ENCODE results near the gene NEURL1B.

The NEURL1B gene

DNA sequence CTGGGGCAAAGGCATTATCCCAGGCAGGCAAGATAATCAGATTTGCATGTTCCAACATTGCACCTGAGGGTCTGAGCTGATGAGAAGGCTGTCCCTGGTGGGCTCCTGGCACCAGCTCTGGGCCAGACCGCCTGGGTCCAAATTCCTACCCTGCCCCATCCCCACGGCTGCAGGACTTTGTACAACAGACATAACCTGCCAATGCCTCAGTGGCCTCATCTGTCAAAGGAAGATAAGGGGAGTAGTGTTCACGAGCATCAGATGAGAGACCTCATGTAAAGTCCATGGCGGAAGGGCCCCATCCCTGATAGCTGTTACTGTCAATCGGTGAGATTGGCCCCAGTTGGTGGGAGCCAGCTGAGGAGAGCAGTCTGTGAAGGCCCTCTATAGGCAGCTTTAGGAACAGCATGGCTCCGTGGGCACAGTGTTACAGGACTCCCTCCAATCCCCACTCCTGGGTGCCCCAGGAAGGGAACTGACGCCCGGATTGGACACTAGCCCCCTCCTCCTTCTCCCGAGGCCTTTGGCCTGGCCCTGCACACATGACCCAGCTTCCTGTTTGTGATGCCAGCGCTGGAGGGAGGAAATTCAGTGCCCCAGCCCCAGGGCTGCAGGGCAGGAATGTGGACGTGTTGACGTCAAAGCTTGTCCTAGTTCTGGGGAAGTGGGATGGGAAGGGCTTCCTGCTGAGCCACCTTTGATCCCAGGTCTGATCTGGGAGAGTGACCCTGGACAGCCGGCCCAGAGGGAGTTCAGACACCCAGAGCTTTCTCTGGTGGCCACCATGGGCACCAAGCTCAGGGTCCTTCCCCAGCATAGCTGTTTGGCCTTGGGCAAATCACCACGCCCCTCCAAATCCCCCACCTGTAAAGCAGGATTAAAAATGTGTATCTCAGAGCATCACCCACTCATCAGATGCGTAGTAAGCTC is 73.7 kb downstream of the NEURL1B start:
- DNase-seq (ENCODE audit: low read depth) = peak; percentile 62

DNA sequence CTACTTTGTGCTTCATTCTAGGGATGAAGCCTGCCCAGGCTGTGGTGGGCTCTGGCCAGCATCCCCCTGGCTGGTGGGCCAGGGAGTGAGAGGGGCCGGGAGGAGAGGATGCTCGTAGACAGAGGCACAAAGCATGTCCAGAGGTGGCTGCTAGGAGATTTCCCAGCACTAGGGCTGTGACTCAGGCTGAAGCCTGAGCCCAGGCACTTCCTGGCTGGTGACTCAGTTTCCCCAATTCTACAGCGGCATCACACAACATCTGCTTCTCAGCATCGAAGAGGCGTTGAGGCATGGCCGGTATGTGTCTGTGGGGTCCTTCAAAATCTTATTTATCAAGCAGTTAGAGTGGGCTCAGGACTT is 74.3 kb downstream of the NEURL1B start:
- peak; percentile 20 for DNase-seq (ENCODE audit: low read depth)

DNA sequence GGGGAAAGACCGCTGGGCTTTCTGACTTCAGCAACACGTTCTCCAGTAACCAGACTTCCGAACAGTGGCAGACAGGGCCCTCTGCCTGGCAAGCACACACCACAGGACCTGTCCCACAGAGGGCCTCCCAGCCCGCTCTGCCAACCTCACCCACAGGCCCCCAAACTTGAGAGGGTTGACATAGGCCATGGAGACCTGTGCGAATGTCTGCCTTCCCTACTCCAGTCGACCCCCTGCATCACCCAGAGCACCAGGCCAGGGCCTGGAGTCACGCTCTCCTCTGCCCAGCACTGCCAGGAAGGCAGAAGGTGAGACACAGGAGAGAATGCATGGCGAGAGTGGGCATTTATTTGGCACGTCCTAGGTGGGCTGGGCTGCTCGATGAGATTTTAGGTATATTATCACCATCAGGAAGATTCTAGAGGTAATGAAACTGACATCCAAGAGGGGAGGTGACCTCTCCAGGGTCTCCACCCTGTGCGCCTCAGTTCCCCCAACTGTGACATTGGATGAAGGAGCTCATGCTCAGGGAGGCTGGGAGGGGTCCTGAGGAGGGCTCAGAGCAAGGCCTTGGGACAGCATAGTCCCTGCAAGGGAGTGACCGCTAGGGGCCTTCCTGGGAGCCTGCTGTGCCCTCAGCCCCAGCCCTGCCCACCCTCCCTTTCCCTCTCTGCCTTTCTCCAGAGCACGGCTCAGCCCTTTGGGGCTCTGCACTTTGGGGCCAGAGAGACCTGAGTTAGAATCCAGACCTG is 75.0 kb downstream of the NEURL1B start:
- no peak for DNase-seq (ENCODE audit: low read depth)

DNA sequence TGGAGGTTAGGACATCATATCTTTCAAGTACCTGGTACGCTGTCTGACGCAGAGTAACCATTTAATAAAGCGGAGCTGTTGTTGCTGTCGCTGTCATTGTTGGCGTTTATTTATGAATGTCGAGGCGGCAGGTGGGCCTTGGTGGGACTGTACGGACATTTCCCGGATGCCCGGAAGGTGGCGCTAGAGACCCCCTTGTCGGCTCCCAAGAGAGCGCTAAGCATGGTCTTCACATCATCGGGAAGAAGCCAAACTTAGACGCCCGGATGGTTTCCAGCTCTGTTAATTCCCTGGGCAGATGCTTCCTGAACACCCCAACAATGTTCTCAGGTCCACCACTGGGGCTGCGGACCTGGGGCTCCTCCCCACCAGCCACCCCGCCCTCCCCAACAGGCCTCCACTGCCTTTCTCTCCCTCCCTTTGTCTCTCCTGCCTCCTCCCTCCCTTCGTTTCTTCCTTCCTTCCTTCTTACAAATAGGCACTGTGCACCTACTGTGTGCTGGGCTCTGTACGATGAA is 75.8 kb downstream of the NEURL1B start:
- peak; percentile 85 for DNase-seq (ENCODE audit: low read depth)

DNA sequence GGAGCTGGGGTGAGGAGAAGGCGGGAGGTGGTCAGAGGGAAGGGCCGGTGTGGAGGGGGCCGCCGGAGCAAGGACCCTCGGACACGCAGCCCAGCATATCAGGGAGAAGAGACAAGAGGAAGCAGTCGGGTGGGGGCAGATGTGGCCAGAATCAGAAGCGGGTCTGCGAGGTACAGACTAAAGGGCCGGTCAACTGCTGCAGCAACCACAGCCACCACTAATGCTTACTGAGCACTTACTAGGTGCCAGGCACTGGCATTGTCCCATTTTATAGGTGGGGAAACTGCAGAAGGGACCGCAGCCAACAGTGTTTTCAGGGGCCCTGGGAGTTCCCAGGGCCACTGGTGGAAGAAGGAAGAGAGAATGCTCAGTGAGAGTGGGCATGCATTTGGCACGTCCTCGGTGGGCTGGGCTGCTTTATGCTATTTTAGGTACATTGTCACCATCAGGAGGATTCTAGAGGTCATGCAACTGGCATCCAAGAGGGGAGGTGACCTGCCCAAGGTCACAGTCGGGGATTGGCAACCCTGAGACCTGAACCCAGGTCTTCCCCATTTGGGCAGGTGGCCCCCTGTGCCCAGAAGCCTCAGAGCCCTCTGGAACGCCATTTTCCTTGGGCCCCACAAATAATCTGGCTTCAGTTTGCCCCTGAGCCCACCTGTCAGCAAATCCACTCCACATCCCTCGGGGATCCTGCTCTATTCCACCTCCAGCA is 76.6 kb downstream of the NEURL1B start:
- no peak for DNase-seq (ENCODE audit: low read depth)

DNA sequence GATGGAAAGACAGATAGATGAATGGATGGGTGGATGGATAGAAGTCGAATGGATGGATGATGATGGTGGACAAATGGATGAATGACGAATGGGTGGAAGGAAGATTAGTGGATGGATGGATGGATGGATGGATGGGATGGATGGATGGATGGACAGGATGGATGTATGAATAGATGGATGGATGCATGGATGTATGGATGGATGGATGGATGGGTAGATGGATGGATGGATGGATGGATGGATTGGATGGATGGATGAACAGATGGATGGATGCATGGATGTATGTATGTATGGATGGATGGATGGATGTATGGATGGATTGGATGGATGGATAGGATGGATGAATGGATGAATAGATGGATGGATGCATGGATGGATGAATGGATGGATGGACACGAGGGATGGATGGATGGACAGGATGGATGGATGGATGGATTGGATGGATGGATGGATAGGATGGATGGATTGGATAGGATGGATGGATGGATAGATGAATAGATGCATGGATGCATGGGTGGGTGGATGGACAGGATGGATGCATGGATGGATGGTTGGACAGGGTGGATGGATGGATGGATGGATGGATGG is 77.6 kb downstream of the NEURL1B start:
- no peak for DNase-seq (ENCODE audit: low read depth)

DNA sequence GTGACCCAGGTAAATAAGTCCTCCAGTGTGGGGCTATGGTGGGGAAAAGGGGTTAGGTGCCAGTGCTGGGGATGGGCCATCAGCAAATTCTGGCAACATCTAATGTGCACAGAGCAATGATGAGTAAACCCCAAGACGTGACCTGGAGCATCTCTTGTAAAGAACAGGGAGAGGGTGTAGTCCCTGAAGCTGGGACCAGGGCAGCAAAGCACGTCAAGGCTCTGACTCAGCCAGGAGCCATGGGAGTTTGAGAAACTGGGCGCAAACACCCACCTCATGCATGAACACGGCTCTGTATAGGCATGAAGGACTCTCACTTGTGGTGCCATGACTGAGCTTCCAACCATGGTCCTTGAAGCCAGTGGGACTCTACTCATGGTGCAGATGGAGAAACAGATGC is 78.1 kb downstream of the NEURL1B start:
- DNase-seq (ENCODE audit: low read depth) = no peak

DNA sequence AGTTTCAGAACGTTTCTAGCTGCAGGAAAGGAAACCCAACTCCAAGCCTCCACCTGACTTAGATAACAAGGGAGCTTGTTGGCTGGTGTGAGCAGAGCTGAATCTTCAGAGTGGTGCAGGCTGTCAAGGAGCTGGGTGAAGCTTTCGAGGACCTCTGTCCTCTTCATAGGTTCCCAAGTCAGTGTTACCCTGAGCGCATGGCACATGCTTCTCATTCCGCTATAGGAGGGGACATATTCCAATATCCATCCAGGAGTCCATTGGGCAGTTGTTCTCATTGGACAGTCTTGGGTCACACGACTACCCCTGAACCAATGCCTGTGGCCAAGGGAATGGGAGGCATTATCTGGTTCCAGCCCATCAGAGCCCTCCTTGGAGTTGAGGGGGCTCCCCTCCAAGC is 79.6 kb downstream of the NEURL1B start:
- DNase-seq (ENCODE audit: low read depth) = no peak

DNA sequence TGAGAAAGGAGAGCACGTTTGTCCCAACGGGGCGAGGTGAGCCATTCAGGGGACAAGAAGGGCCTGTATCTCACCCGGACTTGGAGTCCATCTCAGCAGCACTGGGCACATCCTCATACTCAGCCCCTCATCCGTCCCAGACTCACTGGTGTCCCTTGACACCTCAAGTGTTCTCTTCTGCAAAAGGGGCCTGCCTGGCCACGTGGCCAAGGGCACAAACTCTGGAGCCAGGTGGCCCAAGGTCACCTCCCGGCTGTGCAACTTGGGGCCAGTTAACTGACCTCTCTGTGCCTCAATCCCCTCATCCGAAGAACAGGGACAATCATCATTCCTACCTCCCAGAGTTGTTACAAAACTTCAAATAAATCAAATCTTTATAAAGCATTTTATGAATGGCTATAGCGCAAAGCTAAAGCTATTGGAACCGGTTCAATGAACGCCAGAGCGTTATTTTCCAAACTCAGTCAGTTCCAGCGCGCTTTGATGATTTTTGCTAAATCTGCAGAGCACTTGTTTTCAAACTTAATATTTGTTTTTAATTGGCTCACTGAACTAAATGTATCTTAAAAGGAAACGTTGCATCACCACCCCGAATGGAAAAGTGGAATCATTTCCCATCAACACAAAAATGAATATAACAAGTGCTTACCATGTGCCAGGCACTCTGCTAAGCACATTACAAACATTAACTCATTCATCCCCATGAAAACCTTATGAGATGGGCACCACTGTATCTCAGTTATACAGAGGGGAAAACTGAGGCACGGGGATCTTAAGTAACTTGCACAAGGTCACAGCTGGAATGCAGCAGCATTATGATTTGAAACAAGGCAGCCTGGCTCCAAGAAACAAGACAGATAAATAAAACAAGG is 80.6 kb downstream of the NEURL1B start:
- peak; percentile 93 for DNase-seq (ENCODE audit: low read depth)

DNA sequence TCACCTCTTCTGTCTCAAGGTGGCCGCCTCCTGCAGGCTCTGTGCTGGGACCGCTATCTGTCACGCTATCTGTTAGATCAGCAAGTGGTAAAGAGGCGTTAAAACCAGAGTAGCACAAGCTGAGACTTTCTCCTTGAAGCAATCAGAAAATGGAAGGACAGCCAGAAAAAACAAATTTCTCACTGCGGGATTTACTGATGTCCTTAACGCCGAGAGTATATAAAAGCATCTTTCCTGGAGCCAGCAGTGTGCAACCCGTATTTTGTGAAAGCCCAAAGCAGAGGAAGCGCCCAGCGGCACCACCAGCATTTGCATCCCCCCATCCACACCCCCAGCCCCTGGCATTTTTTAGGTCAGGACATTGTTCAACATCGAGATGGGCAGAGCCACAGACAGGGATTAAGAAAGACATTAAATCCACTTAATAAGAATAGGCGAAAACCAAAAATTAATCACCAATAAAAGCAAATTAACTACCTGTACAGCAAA is 81.3 kb downstream of the NEURL1B start:
- DNase-seq (ENCODE audit: low read depth) = no peak

DNA sequence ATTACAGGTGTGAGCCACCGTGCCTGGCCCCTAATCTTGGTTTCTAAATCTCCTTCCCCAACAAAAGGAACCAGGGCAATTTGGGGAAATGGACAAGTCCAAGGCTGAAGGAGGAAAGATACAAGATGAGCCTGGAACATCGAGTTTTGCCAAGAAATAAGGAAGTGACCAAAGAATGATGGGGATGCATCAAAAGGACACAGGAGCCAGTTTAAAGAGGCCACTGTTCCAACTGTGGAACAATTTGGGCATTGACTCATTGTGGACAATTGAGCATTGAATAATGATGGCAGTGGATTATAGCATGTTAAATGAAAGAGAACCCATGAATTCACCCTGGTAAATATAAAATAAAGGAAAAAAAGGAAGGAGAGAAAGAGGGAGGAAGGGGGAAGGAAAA is 82.4 kb downstream of the NEURL1B start:
- no peak for DNase-seq (ENCODE audit: low read depth)

DNA sequence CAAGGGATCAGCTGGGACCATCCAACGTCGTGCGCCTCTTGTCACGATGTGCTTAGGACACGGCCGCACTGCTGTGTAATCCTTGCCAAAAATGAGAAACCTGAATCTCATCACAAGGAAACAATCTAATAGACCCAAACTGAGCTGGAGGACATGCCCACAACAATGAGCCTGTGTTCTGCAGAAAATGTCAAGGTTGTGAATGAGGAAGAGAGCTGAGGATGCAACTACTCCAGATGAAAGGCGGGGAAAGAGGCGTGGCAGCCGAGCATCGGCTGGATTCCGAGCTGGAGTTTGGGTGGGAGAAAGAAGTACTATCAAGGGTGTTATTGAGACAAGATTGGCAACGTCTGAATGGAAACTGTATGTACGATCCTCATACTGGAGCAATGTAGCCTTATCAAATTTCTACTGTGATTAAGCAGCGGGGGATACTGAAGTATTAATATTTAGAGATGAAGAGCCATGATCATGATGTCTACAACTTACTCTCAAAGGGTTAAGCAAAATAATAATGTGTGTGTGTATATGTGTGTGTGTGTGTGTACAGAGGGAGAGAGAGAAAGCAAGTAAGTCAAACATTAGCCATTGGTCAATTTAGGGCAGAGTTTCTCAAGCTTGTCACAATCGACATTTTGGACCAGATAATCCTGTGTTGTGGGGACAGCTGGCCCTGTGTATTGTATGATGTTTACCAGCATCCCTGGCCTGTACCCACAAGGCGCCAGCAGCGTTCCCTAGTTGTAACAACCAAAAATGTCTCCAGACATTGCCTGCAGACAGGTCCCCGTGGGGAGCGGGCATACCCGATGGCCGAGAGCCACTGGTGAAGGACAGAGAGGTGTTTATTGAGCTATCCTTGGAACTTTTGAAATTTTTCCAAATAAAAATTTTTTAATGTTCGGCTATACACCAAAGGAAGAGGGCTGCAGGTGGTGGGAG is 83.5 kb downstream of the NEURL1B start:
- no peak for DNase-seq (ENCODE audit: low read depth)

DNA sequence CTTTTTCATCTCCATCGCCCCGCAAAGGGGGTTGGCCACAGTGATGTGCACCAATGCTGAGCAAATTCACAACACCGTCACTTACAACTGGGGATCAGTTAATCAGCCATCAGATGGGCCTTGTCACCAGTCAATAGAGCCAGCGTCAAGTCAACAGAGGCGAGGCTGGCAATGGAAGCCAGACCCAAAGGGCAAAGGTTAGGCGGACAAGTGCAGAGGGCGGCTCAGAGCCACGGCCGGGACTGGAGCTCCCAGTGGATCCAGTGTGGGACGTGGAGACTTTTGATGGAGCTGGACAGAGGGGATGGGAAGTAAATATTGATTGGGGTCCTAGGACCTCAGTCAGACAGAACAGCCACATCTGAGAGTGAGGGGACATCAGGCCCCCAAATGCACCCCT is 84.2 kb downstream of the NEURL1B start:
- DNase-seq (ENCODE audit: low read depth) = no peak

DNA sequence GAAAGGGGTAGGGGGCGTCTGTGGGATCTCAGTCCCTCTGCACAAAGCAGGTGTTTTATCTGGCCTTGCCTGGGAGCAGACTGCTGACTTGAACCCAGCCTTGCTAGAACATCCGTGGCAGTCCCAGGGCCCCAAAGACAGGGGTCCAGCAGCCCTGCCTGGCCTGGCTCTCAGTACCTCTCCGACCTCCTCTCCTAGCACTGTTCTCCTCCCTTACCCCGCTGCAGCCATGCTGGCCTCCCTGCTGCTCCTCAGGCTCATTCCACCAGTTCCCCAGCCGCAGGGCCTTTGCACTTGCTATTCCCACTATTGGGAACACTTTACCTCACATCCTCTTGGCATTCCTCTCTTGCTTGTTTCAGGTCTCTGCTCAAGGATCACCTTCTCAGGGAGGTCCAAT is 84.7 kb downstream of the NEURL1B start:
- no peak for DNase-seq (ENCODE audit: low read depth)

DNA sequence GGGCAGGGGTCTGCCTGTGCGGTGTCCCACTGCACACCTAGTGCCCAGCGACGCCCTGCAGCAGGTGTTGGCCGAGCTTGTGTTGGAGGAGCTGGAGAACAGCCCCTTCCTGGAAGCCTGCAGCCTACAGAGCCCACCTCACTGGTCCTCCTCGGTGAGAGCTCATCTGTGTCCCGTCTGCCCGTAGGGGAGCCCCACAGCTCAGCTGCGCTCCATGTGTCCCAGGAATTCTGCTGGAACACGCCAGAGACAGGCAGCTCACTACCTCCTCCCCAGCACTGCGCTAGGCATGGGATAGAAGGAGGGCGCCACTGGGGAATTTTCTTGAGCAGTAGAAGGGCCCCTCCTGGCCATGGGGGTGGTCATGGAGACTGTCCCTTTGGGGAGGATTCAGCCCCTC is 85.9 kb downstream of the NEURL1B start:
- no peak for DNase-seq (ENCODE audit: low read depth)

DNA sequence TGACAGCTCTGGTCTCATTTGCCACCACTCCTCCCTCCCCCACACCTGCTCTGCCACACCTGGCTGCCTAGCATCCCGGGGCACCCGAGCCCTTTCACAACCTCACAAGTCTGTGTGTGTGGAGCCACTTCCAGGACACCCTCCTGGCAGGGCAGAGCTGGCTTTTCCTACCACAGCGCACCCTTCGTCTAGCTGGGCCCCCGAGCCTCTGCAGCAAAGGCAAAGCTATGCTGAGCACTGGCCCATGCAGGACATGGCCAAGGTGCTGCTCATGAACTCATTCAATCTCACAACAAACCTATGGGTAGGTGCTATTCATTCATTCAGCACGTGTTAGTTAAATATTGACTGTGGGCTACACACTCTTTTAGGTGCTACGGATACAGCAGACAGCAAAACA is 86.5 kb downstream of the NEURL1B start:
- DNase-seq (ENCODE audit: low read depth) = no peak

DNA sequence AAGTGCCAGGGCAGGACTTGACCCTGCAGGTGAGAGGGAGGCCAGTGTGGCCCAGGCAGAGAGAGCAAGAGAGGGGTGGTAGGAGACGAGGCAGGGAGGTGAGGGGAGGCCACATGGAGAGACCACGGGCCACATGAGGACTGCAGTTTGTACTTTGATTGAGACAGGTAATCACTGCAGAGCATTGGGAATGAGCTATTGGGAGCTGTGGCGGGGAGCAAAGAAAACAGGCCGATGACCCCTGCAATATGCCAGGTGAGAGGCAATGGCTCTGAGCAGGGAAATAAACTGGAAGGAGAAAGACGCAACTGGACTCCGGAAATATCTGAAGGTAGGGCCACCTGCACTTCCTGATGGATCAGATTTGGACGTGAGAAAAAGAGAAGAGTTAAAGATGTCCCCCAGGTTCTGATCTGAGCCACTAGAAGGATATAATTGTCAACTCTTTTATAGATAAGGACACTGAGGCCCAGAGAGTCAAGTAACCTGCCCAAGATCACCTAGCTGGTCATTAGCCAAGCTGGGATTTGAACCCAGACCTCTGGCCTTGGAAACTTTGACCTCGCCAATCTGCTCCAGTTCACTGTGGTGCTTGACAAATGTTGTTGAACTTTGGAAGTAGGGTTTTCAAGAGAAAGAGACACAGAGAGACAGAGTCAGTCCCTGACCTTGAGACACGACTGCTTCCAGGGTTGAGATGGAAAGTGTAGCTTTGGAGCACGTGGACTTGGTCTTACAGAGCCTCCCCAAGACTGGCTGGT is 87.6 kb downstream of the NEURL1B start:
- DNase-seq (ENCODE audit: low read depth) = no peak

DNA sequence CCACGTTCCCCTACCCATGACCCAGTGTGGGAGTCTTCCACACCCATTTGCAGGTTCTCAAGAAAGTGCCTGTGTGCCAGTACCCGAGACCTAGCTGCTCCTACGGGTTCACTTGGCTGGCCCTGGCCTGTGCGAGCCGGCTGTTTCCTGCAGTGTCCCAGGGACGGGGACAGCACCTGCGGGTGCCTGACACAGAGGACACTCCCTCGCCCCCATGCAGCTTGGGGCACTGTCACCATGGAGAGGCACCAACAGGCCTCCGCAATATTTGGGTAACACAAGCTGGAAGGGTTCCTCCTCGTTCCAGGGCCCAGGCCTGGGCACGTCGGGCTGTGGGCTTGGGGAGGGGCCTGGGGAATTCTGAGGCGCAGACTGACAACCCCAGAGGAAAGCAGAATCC is 88.5 kb downstream of the NEURL1B start:
- no peak for DNase-seq (ENCODE audit: low read depth)

DNA sequence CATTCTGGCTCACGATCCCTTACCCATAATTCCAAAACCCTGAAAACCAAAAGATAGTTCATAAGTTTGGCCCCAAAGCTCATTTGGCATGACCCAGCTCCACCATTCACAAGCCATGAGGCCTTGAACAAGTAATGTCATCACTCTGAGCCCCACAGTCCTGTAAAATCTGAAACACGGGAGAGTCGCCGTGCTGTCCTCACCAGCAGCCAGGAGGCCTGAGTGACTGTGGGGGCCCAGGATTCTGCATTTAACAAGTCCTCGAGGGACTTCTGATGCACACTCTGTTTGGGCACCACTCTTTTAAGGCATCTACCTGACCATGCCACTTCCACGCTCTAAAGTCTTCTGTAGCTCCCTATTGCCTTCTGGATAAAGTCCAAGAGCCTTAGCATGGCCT is 89.2 kb downstream of the NEURL1B start:
- no peak for DNase-seq (ENCODE audit: low read depth)
